ENCODE data around the gene MSMO1. TPM values are rescaled to one million over a fixed set of nuclear protein-coding genes. Genes with fewer than 3 reads are reported as not detected.

Gene MSMO1
- total RNA-seq, 2 experiments from 2014 or later: 41.6 to 91.5 TPM

- TF ChIP-seq CTCF (conservative IDR thresholded peaks at IDR 0.05; ENCODE audit: low read length): no peak
- no peak for TF ChIP-seq EZH2phosphoT487 (IDR thresholded peaks at IDR 0.05; ENCODE audit: borderline replicate concordance, low read depth, low read length)
- Histone ChIP-seq H3K79me2 (ENCODE audit: insufficient read depth, low read depth, low read length) (no peaks in the 10 kb centered on the region), H3K36me3 (ENCODE audit: insufficient read depth, low read length) (no peaks in the 10 kb centered on the region), H3K4me1 (ENCODE audit: insufficient read depth, low read length, poor library complexity, severe bottlenecking) (no peaks in the 10 kb centered on the region), H3K9me2 (ENCODE audit: insufficient read depth, low read length) (no peaks in the 10 kb centered on the region), H3K4me2 (ENCODE audit: low read length) (no peak overlapping the region), H3K4me3 (ENCODE audit: low read depth, low read length, poor library complexity, severe bottlenecking) (no peak overlapping the region), H2AFZ (ENCODE audit: low read length) (no peak overlapping the region), H3K9me3 (ENCODE audit: low read length) (no peaks in the 10 kb centered on the region), H3K27ac (ENCODE audit: low read depth, low read length, poor library complexity, severe bottlenecking) (no peak overlapping the region), H4K20me1 (ENCODE audit: insufficient read depth, low read length) (no peaks in the 10 kb centered on the region)
- intact Hi-C loops (cut with micrococcal nuclease; ENCODE audit: unreplicated experiment): no loop called here
- POLR2A ChIA-PET: interaction anchor here (1.0 kb wide), 1 partner anchor 8 kb away, joined by 3 read pairs; no protein-coding TSS in a partner anchor
- DNase-seq (ENCODE audit: low spot score): no peak
- CTCF ChIA-PET (ENCODE audit: unreplicated experiment): no interaction called here
- no TSS peak for BruUV-seq (replicated peaks)
Measured at GRCh38 chr4:165382640-165383039, 55.2 kb downstream of the MSMO1 start.

GRCh38 chr4:165383591-165384073 lies 56.2 kb downstream of the MSMO1 start:
- Histone ChIP-seq H3K4me3 (ENCODE audit: low read depth, low read length, poor library complexity, severe bottlenecking) (no peak overlapping the region), H3K9me3 (ENCODE audit: low read length) (no peaks in the 10 kb centered on the region), H3K79me2 (ENCODE audit: insufficient read depth, low read depth, low read length) (no peaks in the 10 kb centered on the region), H3K36me3 (ENCODE audit: insufficient read depth, low read length) (no peaks in the 10 kb centered on the region), H3K4me1 (ENCODE audit: insufficient read depth, low read length, poor library complexity, severe bottlenecking) (no peaks in the 10 kb centered on the region), H3K27ac (ENCODE audit: low read depth, low read length, poor library complexity, severe bottlenecking) (no peak overlapping the region), H2AFZ (ENCODE audit: low read length) (no peak overlapping the region), H3K9me2 (ENCODE audit: insufficient read depth, low read length) (no peaks in the 10 kb centered on the region), H3K4me2 (ENCODE audit: low read length) (no peak overlapping the region), H4K20me1 (ENCODE audit: insufficient read depth, low read length) (no peaks in the 10 kb centered on the region)
- POLR2A ChIA-PET: interaction anchor here (0.6 to 1.3 kb wide), 4 partner anchors 9 to 509 kb away, joined by 3 to 6 read pairs (median 3); no protein-coding TSS in a partner anchor
- no peak for DNase-seq (ENCODE audit: low spot score)
- intact Hi-C loops (cut with micrococcal nuclease; ENCODE audit: unreplicated experiment): no loop called here
- CTCF ChIA-PET (ENCODE audit: unreplicated experiment): no interaction called here
- no peak for TF ChIP-seq EZH2phosphoT487 (IDR thresholded peaks at IDR 0.05; ENCODE audit: borderline replicate concordance, low read depth, low read length)
- no peak for TF ChIP-seq CTCF (conservative IDR thresholded peaks at IDR 0.05; ENCODE audit: low read length)
- BruUV-seq (replicated peaks): no TSS peak

- Histone ChIP-seq H3K4me3 (ENCODE audit: low read depth, low read length, poor library complexity, severe bottlenecking) (no peak overlapping the region), H3K27ac (ENCODE audit: low read depth, low read length, poor library complexity, severe bottlenecking) (no peak overlapping the region), H3K9me3 (ENCODE audit: low read length) (no peaks in the 10 kb centered on the region), H3K79me2 (ENCODE audit: insufficient read depth, low read depth, low read length) (no peaks in the 10 kb centered on the region), H3K36me3 (ENCODE audit: insufficient read depth, low read length) (no peaks in the 10 kb centered on the region), H2AFZ (ENCODE audit: low read length) (no peak overlapping the region), H3K4me2 (ENCODE audit: low read length) (no peak overlapping the region), H4K20me1 (ENCODE audit: insufficient read depth, low read length) (no peaks in the 10 kb centered on the region), H3K4me1 (ENCODE audit: insufficient read depth, low read length, poor library complexity, severe bottlenecking) (no peaks in the 10 kb centered on the region), H3K9me2 (ENCODE audit: insufficient read depth, low read length) (no peaks in the 10 kb centered on the region)
- CTCF ChIA-PET (ENCODE audit: unreplicated experiment): no interaction called here
- POLR2A ChIA-PET: interaction anchor here (1.1 to 1.3 kb wide), 2 partner anchors 8 to 100 kb away, joined by 3 read pairs; no protein-coding TSS in a partner anchor
- TF ChIP-seq CTCF (conservative IDR thresholded peaks at IDR 0.05; ENCODE audit: low read length): no peak
- no peak for TF ChIP-seq EZH2phosphoT487 (IDR thresholded peaks at IDR 0.05; ENCODE audit: borderline replicate concordance, low read depth, low read length)
- DNase-seq (ENCODE audit: low spot score): no peak
- intact Hi-C loops (cut with micrococcal nuclease; ENCODE audit: unreplicated experiment): no loop called here
- BruUV-seq (replicated peaks): no TSS peak
Measured at GRCh38 chr4:165384186-165384585, 56.7 kb downstream of the MSMO1 start.

Data from OCI-LY7 (cell line).